AG09309 (cell line): ENCODE measurements around the gene CFAP44.

Experiments used
- DNase-seq: peaks from one replicate; pipeline ENCODE4 v3.0.0-alpha.2; 2010; ENCODE audit warnings: low read depth
- H3K4me3 ChIP-seq: 2 replicates; pipeline ENCODE4 v1.5.1; 2011; ENCODE audit warnings: mild to moderate bottlenecking, low read depth, low read length, moderate library complexity; ENCODE audit not compliant: control insufficient read depth
- CTCF ChIP-seq: IDR thresholded peaks from 2 replicates; pipeline ENCODE4 v1.5.1; 2011; ENCODE audit warnings: mild to moderate bottlenecking, low read depth, low read length, inconsistent platforms; ENCODE audit not compliant: insufficient read depth, control insufficient read depth; ENCODE audit errors: missing control alignments

Gene CFAP44

DNA sequence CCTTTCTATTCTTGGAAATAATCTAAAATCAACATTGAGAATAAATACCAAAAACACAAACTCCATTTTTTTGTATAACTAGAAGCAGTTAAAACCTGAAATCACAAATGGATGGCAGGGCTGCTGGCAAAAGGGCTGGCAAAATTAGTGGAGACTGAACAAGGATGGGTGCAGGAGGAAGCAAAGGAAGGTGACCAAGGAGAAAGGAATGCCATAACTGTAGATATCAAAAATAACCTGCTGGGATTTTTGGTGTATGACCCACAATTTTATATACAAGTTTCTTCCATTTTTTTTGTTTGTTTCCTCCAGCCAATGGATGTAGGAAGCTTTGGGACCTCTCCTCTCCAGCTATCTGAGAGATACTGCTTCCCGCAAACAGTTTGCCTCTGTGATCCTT, 12.7 kb downstream of the CFAP44 start:
- TF ChIP-seq CTCF = no peak
- H3K4me3 ChIP-seq = no peak overlapping the region
- no peak for DNase-seq

GRCh38 chr3:113423699-113424098, 17.6 kb downstream of the CFAP44 start:
- no peak for DNase-seq
- TF ChIP-seq CTCF = no peak
- H3K4me3 ChIP-seq = no peak overlapping the region

- H3K4me3 ChIP-seq = no peak overlapping the region
- no peak for DNase-seq
- TF ChIP-seq CTCF = no peak
Measured at GRCh38 chr3:113421082-113421481, 20.2 kb downstream of the CFAP44 start.

DNA sequence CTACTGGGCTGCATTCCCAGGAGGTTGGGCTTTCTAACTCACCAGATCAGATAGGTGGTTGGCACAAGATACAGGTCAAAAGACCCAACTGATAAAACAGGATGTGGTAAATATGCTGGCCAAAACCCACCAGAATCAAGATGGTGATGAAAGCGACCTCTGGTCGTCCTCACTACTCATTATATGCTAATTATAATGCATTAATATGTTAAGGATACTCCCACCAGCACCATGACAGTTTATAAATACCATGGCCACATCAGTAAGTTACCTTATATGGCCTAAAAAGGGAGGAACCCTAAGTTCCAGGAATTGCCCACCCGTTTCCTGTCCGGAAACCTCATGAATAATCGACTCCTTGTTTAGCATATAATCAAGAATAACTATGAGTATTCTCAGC, 31.6 kb downstream of the CFAP44 start:
- TF ChIP-seq CTCF = no peak
- no peak for DNase-seq
- H3K4me3 ChIP-seq = no peak overlapping the region

- DNase-seq = no peak
- no peak overlapping the region for H3K4me3 ChIP-seq
- TF ChIP-seq CTCF = no peak
Measured at GRCh38 chr3:113405180-113405579, 36.1 kb downstream of the CFAP44 start.

DNA sequence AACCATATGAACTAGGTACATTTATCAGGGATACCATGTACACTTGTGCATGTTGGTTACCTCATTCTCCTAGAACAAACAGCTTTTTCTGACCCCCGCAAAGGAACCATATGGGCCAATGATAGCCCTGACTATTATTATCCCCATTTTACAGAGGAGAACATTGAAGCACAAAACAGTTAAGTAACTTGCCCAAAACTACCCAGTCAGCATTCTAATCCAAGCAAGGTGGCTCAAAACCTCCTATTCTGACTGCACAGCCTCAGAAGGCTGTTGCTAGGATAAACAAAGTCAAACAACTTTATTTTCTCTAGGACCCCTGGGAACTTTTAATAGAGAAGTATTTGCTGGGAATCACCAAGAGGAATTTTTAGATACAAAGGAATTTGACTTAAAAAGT, 36.7 kb downstream of the CFAP44 start:
- no peak overlapping the region for H3K4me3 ChIP-seq
- no peak for TF ChIP-seq CTCF
- no peak for DNase-seq
